GM12864 (cell line): ENCODE results near the gene VSTM2A.
"Not testable (repeated sequence)": the region's sequence is repeated elsewhere in the genome, so short reads cannot be mapped to it uniquely, and the experiment has no call there.

Source experiments
- DNase-seq: peaks from one replicate; pipeline ENCODE4 v3.0.0-alpha.2; 2011; ENCODE audit warnings: low read depth
- H3K4me3 ChIP-seq: 2 replicates; pipeline ENCODE4 v1.5.1; 2011; ENCODE audit warnings: mild to moderate bottlenecking, low read depth, low read length, control low read depth
- TF ChIP-seq, protein P1 (sequence below): IDR thresholded peaks from 2 replicates; pipeline ENCODE4 v1.5.1; 2011; ENCODE audit warnings: low read depth, mild to moderate bottlenecking, moderate library complexity, low read length, control low read depth, inconsistent platforms; ENCODE audit errors: missing control alignments

The VSTM2A gene, protein sequence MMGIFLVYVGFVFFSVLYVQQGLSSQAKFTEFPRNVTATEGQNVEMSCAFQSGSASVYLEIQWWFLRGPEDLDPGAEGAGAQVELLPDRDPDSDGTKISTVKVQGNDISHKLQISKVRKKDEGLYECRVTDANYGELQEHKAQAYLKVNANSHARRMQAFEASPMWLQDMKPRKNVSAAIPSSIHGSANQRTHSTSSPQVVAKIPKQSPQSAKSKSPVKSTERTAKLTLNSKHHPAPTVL

GRCh38 chr7:54541669-54542625 lies at the start of gene VSTM2A:
VSTM2A (plus strand) TSS chr7:54542375; CDS start chr7:54542731, 356 bp downstream.
- TF ChIP-seq, protein P1, sequence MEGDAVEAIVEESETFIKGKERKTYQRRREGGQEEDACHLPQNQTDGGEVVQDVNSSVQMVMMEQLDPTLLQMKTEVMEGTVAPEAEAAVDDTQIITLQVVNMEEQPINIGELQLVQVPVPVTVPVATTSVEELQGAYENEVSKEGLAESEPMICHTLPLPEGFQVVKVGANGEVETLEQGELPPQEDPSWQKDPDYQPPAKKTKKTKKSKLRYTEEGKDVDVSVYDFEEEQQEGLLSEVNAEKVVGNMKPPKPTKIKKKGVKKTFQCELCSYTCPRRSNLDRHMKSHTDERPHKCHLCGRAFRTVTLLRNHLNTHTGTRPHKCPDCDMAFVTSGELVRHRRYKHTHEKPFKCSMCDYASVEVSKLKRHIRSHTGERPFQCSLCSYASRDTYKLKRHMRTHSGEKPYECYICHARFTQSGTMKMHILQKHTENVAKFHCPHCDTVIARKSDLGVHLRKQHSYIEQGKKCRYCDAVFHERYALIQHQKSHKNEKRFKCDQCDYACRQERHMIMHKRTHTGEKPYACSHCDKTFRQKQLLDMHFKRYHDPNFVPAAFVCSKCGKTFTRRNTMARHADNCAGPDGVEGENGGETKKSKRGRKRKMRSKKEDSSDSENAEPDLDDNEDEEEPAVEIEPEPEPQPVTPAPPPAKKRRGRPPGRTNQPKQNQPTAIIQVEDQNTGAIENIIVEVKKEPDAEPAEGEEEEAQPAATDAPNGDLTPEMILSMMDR, result no peak
- H3K4me3 ChIP-seq, result no peak within 1 kb of the TSS
- no peak for DNase-seq

- DNase-seq, H3K4me3 ChIP-seq: not testable (repeated sequence)
Observed at GRCh38 chr7:54504531-54504930, 37.6 kb upstream of the VSTM2A start.

DNA sequence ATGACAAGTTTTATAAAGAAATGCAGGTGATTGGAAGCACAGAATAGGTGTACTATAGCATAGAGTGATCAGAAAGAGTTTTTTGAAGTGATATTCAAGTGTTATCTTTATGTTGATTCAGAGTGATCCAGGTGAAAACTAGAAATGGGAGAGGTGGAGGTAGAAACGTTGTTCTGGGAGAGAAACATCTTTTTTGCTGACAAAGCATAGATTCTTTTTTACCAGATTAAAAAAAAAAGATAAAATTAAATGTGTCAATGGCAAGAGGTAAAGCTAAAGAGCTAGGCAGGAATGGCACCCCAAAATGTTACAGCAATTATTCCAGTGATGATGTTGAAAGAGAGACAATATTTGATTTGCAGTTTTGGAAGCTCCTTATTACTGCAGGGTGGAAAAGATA lies 12.6 kb upstream of the VSTM2A start:
- no peak overlapping the region for H3K4me3 ChIP-seq
- DNase-seq, result no peak
- TF ChIP-seq, protein P1, result no peak

DNA sequence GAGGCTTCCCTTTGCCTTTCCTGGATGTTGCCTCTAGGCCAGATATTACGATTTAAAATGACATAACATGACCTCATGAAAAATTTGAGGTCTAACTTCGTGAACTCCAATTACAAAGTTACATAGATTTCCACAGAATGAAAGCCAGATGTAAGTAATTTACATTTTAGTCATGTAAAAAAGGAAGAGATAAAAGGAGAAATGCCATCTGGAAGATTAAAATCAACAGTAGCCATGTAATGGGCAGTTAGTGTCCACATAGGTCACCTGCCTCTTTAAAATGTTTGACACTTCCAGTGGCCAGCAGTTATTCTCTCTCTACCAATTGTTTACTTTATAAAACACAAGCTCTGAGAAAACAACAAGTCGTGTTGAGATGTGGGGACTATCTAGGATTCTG lies 4.1 kb upstream of the VSTM2A start:
- TF ChIP-seq, protein P1, result no peak
- no peak overlapping the region for H3K4me3 ChIP-seq
- no peak for DNase-seq

GRCh38 chr7:54543051-54543488 lies 895 bp downstream of the VSTM2A start:
- no peak overlapping the region for H3K4me3 ChIP-seq
- TF ChIP-seq, protein P1, result no peak
- no peak for DNase-seq

DNA sequence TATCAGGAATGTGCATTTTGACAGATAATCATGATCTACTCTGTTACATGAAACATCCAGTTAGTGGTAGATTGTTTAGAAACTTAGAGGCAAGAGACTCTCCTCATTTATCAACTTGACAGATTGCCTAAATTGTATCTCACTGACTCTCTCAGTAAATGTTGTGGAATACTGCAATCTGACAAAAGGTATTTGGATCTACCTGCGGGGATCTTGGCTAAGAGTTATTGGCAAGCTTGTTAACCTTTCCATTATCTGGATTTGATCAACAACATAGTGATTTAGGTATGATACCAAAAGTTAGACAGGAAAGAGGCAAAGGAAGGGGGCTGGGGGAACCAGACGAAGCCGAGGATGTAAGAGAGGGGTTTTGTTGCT lies 2.0 kb downstream of the VSTM2A start:
- no peak overlapping the region for H3K4me3 ChIP-seq
- DNase-seq, result no peak
- TF ChIP-seq, protein P1, result no peak

- no peak overlapping the region for H3K4me3 ChIP-seq
- TF ChIP-seq, protein P1, result no peak
- no peak for DNase-seq
Observed at GRCh38 chr7:54544527-54545240, 2.5 kb downstream of the VSTM2A start.
